ENCODE results near the gene ALOX5AP. TPM values are rescaled to one million over a fixed set of nuclear protein-coding genes. Genes with fewer than 3 reads are reported as not detected.
"Not testable (repeated sequence)": the region's sequence is repeated elsewhere in the genome, so short reads cannot be mapped to it uniquely, and the experiment has no call there.

Gene ALOX5AP
- total RNA-seq, 1 experiment from 2014 or later = not detected

- DNase-seq (ENCODE audit: extremely low read depth, low read depth) = no peak
These were observed 481 bp downstream of the ALOX5AP start for GRCh38 chr13:30735872-30736175.

- no peak for DNase-seq (ENCODE audit: extremely low read depth, low read depth)
These were observed 1.3 kb downstream of the ALOX5AP start for GRCh38 chr13:30736461-30737320.

GRCh38 chr13:30737511-30738337, 2.4 kb downstream of the ALOX5AP start:
- no peak for DNase-seq (ENCODE audit: extremely low read depth, low read depth)

GRCh38 chr13:30738526-30739236, 3.3 kb downstream of the ALOX5AP start:
- DNase-seq (ENCODE audit: extremely low read depth, low read depth) = no peak

- DNase-seq (ENCODE audit: extremely low read depth, low read depth) = no peak
These were observed 3.8 kb downstream of the ALOX5AP start for GRCh38 chr13:30739237-30739528.

- DNase-seq (ENCODE audit: extremely low read depth, low read depth) = no peak
These were observed 4.7 kb downstream of the ALOX5AP start for GRCh38 chr13:30739761-30740642.

GRCh38 chr13:30742901-30743300, 7.6 kb downstream of the ALOX5AP start:
- DNase-seq (ENCODE audit: extremely low read depth, low read depth) = no peak

GRCh38 chr13:30743319-30744055, 8.1 kb downstream of the ALOX5AP start:
- DNase-seq (ENCODE audit: extremely low read depth, low read depth) = peak; percentile 24

- DNase-seq (ENCODE audit: extremely low read depth, low read depth) = no peak
These were observed 8.8 kb downstream of the ALOX5AP start for GRCh38 chr13:30744056-30744680.

GRCh38 chr13:30744681-30745077, 9.3 kb downstream of the ALOX5AP start:
- no peak for DNase-seq (ENCODE audit: extremely low read depth, low read depth)

GRCh38 chr13:30745906-30746686, 10.8 kb downstream of the ALOX5AP start:
- no peak for DNase-seq (ENCODE audit: extremely low read depth, low read depth)

GRCh38 chr13:30746791-30747190, 11.4 kb downstream of the ALOX5AP start:
- DNase-seq (ENCODE audit: extremely low read depth, low read depth) = no peak

- DNase-seq (ENCODE audit: extremely low read depth, low read depth) = not testable (repeated sequence)
These were observed 12.5 kb downstream of the ALOX5AP start for GRCh38 chr13:30747845-30748244.

GRCh38 chr13:30748717-30749116, 13.4 kb downstream of the ALOX5AP start:
- DNase-seq (ENCODE audit: extremely low read depth, low read depth) = no peak

- no peak for DNase-seq (ENCODE audit: extremely low read depth, low read depth)
These were observed 14.7 kb downstream of the ALOX5AP start for GRCh38 chr13:30750036-30750435.

GRCh38 chr13:30751183-30751933, 16.0 kb downstream of the ALOX5AP start:
- DNase-seq (ENCODE audit: extremely low read depth, low read depth) = no peak

GRCh38 chr13:30752201-30752797, 17.0 kb downstream of the ALOX5AP start:
- no peak for DNase-seq (ENCODE audit: extremely low read depth, low read depth)

Measured in NCI-H460 (cell line).